Effector memory CD4-positive, alpha-beta T cell (primary cell): Measurements from ENCODE around the gene EPB42.
"Not testable (repeated sequence)": the region's sequence is repeated elsewhere in the genome, so short reads cannot be mapped to it uniquely, and the experiment has no call there.

Experiments used
- DNase-seq, 3 donors: peaks; one replicate each; pipeline ENCODE4 v3.0.0-alpha.2; 2020
- H3K27ac ChIP-seq: 2 replicates; pipeline ENCODE4 v1.7.0; 2013; ENCODE audit warnings: mild to moderate bottlenecking, low read length, moderate library complexity; ENCODE audit not compliant: insufficient read depth, poor library complexity, severe bottlenecking
- H3K27me3 ChIP-seq: replicated peaks from 2 replicates; pipeline ENCODE4 v1.7.0; 2013; ENCODE audit warnings: mild to moderate bottlenecking, low read length; ENCODE audit not compliant: insufficient read depth, control insufficient read depth, poor library complexity, severe bottlenecking
- H3K36me3 ChIP-seq: 2 replicates; pipeline ENCODE4 v1.7.0; 2013; ENCODE audit warnings: mild to moderate bottlenecking, low read length, moderate library complexity; ENCODE audit not compliant: control insufficient read depth, insufficient read depth
- H3K4me1 ChIP-seq: 2 replicates; pipeline ENCODE4 v1.7.0; 2013; ENCODE audit warnings: low read length, mild to moderate bottlenecking; ENCODE audit not compliant: control insufficient read depth, insufficient read depth, poor library complexity, severe bottlenecking
- H3K4me3 ChIP-seq: 2 replicates; pipeline ENCODE4 v1.7.0; 2013; ENCODE audit warnings: low read length, low read depth, mild to moderate bottlenecking; ENCODE audit not compliant: insufficient read depth, poor library complexity, severe bottlenecking
- H3K9me3 ChIP-seq: 2 replicates; pipeline ENCODE4 v1.7.0; 2013; ENCODE audit warnings: mild to moderate bottlenecking, low read length, moderate library complexity; ENCODE audit not compliant: control insufficient read depth

Gene EPB42

GRCh38 chr15:43206054-43206453 is 14.8 kb downstream of the EPB42 start:
- Histone ChIP-seq H3K9me3 (no peaks in the 10 kb centered on the region), H3K4me3 (no peak overlapping the region), H3K4me1 (no peaks in the 10 kb centered on the region), H3K36me3 (no peaks in the 10 kb centered on the region), H3K27ac (no peak overlapping the region), H3K27me3 (no peaks in the 10 kb centered on the region)
- DNase-seq: no peak

- Histone ChIP-seq H3K27ac (no peak overlapping the region), H3K4me1 (no peaks in the 10 kb centered on the region), H3K36me3 (no peaks in the 10 kb centered on the region), H3K9me3 (no peaks in the 10 kb centered on the region), H3K27me3 (no peaks in the 10 kb centered on the region), H3K4me3 (no peak overlapping the region)
- DNase-seq: no peak
Measured at GRCh38 chr15:43204016-43204901, 16.6 kb downstream of the EPB42 start.

GRCh38 chr15:43199945-43200488 is 20.8 kb downstream of the EPB42 start:
- Histone ChIP-seq H3K4me3 (no peak overlapping the region), H3K9me3 (no peaks in the 10 kb centered on the region)
- DNase-seq: no peak

GRCh38 chr15:43198992-43199391 is 21.8 kb downstream of the EPB42 start:
- no peak overlapping the region for H3K4me3 ChIP-seq
- no peaks in the 10 kb centered on the region for H3K9me3 ChIP-seq
- H3K4me1 ChIP-seq: no peaks in the 10 kb centered on the region
- DNase-seq: no peak
- H3K36me3 ChIP-seq: peaks cover 27% of the 10 kb centered on the region
- no peaks in the 10 kb centered on the region for H3K27me3 ChIP-seq
- no peak overlapping the region for H3K27ac ChIP-seq

More at GRCh38 chr15:43199945-43200488, 20.8 kb downstream of the EPB42 start:
- Histone ChIP-seq H3K27me3 (no peaks in the 10 kb centered on the region), H3K27ac (no peak overlapping the region), H3K36me3 (peaks cover 16% of the 10 kb centered on the region), H3K4me1 (no peaks in the 10 kb centered on the region)

- not testable (repeated sequence) for H3K9me3 ChIP-seq, H3K27me3 ChIP-seq, H3K4me1 ChIP-seq
Measured at GRCh38 chr15:43198556-43198955, 22.3 kb downstream of the EPB42 start.

GRCh38 chr15:43197773-43198172 is 23.0 kb downstream of the EPB42 start:
- not testable (repeated sequence) for DNase-seq, H3K9me3 ChIP-seq, H3K4me1 ChIP-seq, H3K4me3 ChIP-seq, H3K27me3 ChIP-seq, H3K27ac ChIP-seq
- H3K36me3 ChIP-seq: peaks cover 36% of the 10 kb centered on the region

More at GRCh38 chr15:43198556-43198955, 22.3 kb downstream of the EPB42 start:
- H3K27ac ChIP-seq, H3K4me3 ChIP-seq, DNase-seq: not testable (repeated sequence)
- peaks cover 30% of the 10 kb centered on the region for H3K36me3 ChIP-seq

GRCh38 chr15:43196760-43197548 is 23.9 kb downstream of the EPB42 start:
- Histone ChIP-seq H3K36me3 (peaks cover 45% of the 10 kb centered on the region), H3K4me3 (no peak overlapping the region), H3K27me3 (no peaks in the 10 kb centered on the region), H3K27ac (no peak overlapping the region), H3K4me1 (no peaks in the 10 kb centered on the region), H3K9me3 (no peaks in the 10 kb centered on the region)
- no peak for DNase-seq

- H3K36me3 ChIP-seq: peaks cover 66% of the 10 kb centered on the region
- H3K4me1 ChIP-seq: no peaks in the 10 kb centered on the region
- H3K4me3 ChIP-seq: no peak overlapping the region
- H3K27ac ChIP-seq: no peak overlapping the region
- H3K9me3 ChIP-seq: no peaks in the 10 kb centered on the region
- no peaks in the 10 kb centered on the region for H3K27me3 ChIP-seq
- DNase-seq: no peak
Measured at GRCh38 chr15:43194795-43195194, 26.0 kb downstream of the EPB42 start.

- H3K27ac ChIP-seq: no peak overlapping the region
- H3K4me1 ChIP-seq: no peaks in the 10 kb centered on the region
- H3K4me3 ChIP-seq: no peak overlapping the region
- no peak for DNase-seq
- H3K27me3 ChIP-seq: no peaks in the 10 kb centered on the region
- peaks cover 75% of the 10 kb centered on the region for H3K36me3 ChIP-seq
- no peaks in the 10 kb centered on the region for H3K9me3 ChIP-seq
Measured at GRCh38 chr15:43193710-43194109, 27.1 kb downstream of the EPB42 start.

GRCh38 chr15:43190178-43190577 is 30.6 kb downstream of the EPB42 start:
- Histone ChIP-seq H3K36me3 (peaks cover 60% of the 10 kb centered on the region), H3K4me3 (no peak overlapping the region), H3K4me1 (peaks cover 14% of the 10 kb centered on the region), H3K9me3 (no peaks in the 10 kb centered on the region), H3K27ac (no peak overlapping the region), H3K27me3 (no peaks in the 10 kb centered on the region)
- no peak for DNase-seq
